HL-60 (cell line): ENCODE data around the gene ANKK1.

Experiments used
- GABPA ChIP-seq: IDR thresholded peaks from 2 replicates; pipeline ENCODE4 v1.6.1; 2012; ENCODE audit warnings: low read depth
- POLR2AphosphoS5 ChIP-seq: IDR thresholded peaks from 2 replicates; pipeline ENCODE4 v1.6.1; 2012; ENCODE audit warnings: low read depth
- SPI1 ChIP-seq: IDR thresholded peaks from 2 replicates; pipeline ENCODE4 v1.6.1; 2012; ENCODE audit warnings: low read depth, mild to moderate bottlenecking, borderline replicate concordance
- TF ChIP-seq, protein P1 (sequence below): IDR thresholded peaks from one replicate; pipeline ENCODE4 v1.5.1; 2011; ENCODE audit warnings: low read length, control low read depth, inconsistent platforms; ENCODE audit not compliant: insufficient read depth

DNA sequence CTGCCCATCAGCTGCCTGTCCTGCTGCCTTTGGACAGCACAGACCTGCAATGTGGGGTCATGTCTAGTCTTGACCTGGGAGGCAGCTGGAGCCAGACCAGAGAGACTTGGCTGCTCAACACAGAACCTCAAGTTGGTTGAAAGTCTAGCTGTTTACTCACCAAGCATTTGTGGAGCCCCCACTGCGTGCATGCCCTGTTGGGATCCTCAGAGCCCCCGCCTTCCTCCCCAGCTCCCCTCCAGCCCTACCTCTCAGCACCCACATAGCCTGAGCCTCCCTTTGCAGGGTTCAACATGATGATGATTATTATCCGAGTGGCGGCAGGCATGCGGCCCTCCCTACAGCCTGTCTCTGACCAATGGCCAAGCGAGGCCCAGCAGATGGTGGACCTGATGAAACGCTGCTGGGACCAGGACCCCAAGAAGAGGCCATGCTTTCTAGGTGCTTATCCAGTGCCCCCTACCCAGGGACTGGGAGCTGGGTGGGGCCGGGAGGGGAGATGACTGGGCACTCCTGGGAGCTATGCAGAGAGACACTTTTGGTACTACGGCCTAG, 8.3 kb downstream of the ANKK1 start:
- TF ChIP-seq, protein P1, sequence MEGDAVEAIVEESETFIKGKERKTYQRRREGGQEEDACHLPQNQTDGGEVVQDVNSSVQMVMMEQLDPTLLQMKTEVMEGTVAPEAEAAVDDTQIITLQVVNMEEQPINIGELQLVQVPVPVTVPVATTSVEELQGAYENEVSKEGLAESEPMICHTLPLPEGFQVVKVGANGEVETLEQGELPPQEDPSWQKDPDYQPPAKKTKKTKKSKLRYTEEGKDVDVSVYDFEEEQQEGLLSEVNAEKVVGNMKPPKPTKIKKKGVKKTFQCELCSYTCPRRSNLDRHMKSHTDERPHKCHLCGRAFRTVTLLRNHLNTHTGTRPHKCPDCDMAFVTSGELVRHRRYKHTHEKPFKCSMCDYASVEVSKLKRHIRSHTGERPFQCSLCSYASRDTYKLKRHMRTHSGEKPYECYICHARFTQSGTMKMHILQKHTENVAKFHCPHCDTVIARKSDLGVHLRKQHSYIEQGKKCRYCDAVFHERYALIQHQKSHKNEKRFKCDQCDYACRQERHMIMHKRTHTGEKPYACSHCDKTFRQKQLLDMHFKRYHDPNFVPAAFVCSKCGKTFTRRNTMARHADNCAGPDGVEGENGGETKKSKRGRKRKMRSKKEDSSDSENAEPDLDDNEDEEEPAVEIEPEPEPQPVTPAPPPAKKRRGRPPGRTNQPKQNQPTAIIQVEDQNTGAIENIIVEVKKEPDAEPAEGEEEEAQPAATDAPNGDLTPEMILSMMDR: no peak
- TF ChIP-seq POLR2AphosphoS5: no peak
- no peak for TF ChIP-seq SPI1
- TF ChIP-seq GABPA: no peak
